Measurements from ENCODE around the gene RGS10. TPM values are rescaled to one million over a fixed set of nuclear protein-coding genes. Genes with fewer than 3 reads are reported as not detected.

The RGS10 gene
- total and polyA plus RNA-seq, 12 donors, result 1.9 to 16.5 (median 3.8) TPM

DNA sequence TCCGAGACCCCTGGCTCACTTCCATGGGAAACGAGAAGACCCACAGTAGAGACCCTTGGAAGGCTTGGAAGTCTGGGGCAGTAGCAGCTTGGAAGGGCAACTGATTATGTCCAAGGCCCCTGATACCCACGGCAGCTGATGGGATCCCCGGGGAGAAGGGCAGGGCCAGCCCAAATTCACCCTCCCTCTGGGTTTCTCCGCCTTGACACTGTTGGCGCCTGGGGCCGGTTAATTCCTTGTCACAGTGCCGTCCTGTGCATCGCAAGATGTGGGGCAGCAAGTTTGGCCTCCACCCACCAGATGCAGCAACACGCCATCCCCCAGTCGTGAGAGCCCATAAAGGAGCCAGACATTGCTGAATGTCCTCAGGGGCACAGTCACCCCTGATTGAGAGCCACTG lies 89.2 kb downstream of the RGS10 start:
- 88 to 89% methylated on average over 11 of the region's 11 CpGs for WGBS, 2 donors
- ATAC-seq, result no peak

GRCh38 chr10:119452396-119452795 lies 90.1 kb downstream of the RGS10 start:
- DNase-seq, result no peak

More for the DNA sequence above, 89.2 kb downstream of the RGS10 start:
- no peak for DNase-seq
- TF ChIP-seq CTCF (IDR thresholded peaks at IDR 0.05), result no peak
- Histone ChIP-seq H3K9me3 (no peaks in the 10 kb centered on the region), H3K27me3 (no peaks in the 10 kb centered on the region), H3K4me1 (peaks cover 0 to 13% (median 0%) of the 10 kb centered on the region in 9 donors), H3K27ac (no peak overlapping the region), H3K4me3 (no peak overlapping the region), H3K36me3 (peaks cover 0 to 93% (median 15%) of the 10 kb centered on the region in 9 donors)
- intact Hi-C loops (cut with DNase I), result no loop called here

GRCh38 chr10:119451300-119451896 lies 91.1 kb downstream of the RGS10 start:
- WGBS, 2 donors, result 91 to 95% methylated on average over 16 of the region's 16 CpGs
- H3K9me3 ChIP-seq, result no peaks in the 10 kb centered on the region
- DNase-seq (no peak), ATAC-seq (no peak)
- no peaks in the 10 kb centered on the region for H3K27me3 ChIP-seq
- intact Hi-C loops (cut with DNase I), result no loop called here
- TF ChIP-seq CTCF (IDR thresholded peaks at IDR 0.05), result no peak
- H3K4me3 ChIP-seq, result no peak overlapping the region
- H3K36me3 ChIP-seq, result peaks cover 0 to 97% (median 16%) of the 10 kb centered on the region in 9 donors
- H3K27ac ChIP-seq, result no peak overlapping the region
- peaks cover 0 to 13% (median 0%) of the 10 kb centered on the region in 9 donors for H3K4me1 ChIP-seq

More at GRCh38 chr10:119452396-119452795, 90.1 kb downstream of the RGS10 start:
- no peak overlapping the region for H3K27ac ChIP-seq
- H3K36me3 ChIP-seq, result peaks cover 0 to 97% (median 16%) of the 10 kb centered on the region in 9 donors
- peak in 1 of 8 donors; percentile 11 for ATAC-seq
- no peak for TF ChIP-seq CTCF (IDR thresholded peaks at IDR 0.05)
- H3K27me3 ChIP-seq, result no peaks in the 10 kb centered on the region
- H3K9me3 ChIP-seq, result no peaks in the 10 kb centered on the region
- intact Hi-C loops (cut with DNase I), result no loop called here
- 93 to 95% methylated on average over 14 of the region's 14 CpGs for WGBS, 2 donors
- H3K4me1 ChIP-seq, result peaks cover 0 to 13% (median 0%) of the 10 kb centered on the region in 9 donors
- no peak overlapping the region for H3K4me3 ChIP-seq

GRCh38 chr10:119450606-119451299 lies 91.8 kb downstream of the RGS10 start:
- ATAC-seq (no peak), DNase-seq (no peak)
- no peaks in the 10 kb centered on the region for H3K9me3 ChIP-seq
- intact Hi-C loops (cut with DNase I), result no loop called here
- no peak overlapping the region for H3K4me3 ChIP-seq
- WGBS, 2 donors, result 77 to 83% methylated on average over 16 of the region's 16 CpGs
- peaks cover 0 to 16% (median 0%) of the 10 kb centered on the region in 9 donors for H3K4me1 ChIP-seq
- no peaks in the 10 kb centered on the region for H3K27me3 ChIP-seq
- TF ChIP-seq CTCF (IDR thresholded peaks at IDR 0.05), result no peak
- H3K27ac ChIP-seq, result peak overlapping the region in 1 of 10 donors; percentile 31
- H3K36me3 ChIP-seq, result peaks cover 0 to 96% (median 16%) of the 10 kb centered on the region in 9 donors

Other genes starting within 250 kb of the RGS10 start
- gene TIAL1, start 54.2 kb upstream of the RGS10 start, total RNA-seq, result 10 to 100 TPM; 65.3 to 94.6 (median 70.7) TPM
- 10 to 100 TPM; 35.9 to 40.7 TPM for gene TIAL1, start 54.2 kb upstream of the RGS10 start, polyA plus RNA-seq
- 100 to 1,000 TPM; 115 to 191 (median 145) TPM for gene BAG3, start 108.7 kb upstream of the RGS10 start, total RNA-seq
- gene BAG3, start 108.7 kb upstream of the RGS10 start, polyA plus RNA-seq, result 100 to 1,000 TPM in 1 of 2 donors, 10 to 100 TPM in 1; 42.5 to 193 TPM
- 10 to 100 TPM in 2 of 10 donors, 1 to 10 TPM in 8; 4.2 to 13.3 (median 7.5) TPM for gene INPP5F, start 183.3 kb upstream of the RGS10 start, total RNA-seq
- 1 to 10 TPM; 4.0 to 4.5 TPM for gene INPP5F, start 183.3 kb upstream of the RGS10 start, polyA plus RNA-seq

Data from heart right ventricle (tissue), 16 donors.